ENCODE data around the gene ACSM4. TPM values are rescaled to one million over a fixed set of nuclear protein-coding genes. Genes with fewer than 3 reads are reported as not detected.

ACSM4 gene
- total RNA-seq, 1 experiment from 2014 or later = not detected

GRCh38 chr12:7265251-7265650 is 38.6 kb upstream of the ACSM4 start:
- H3K4me3 Mint-ChIP-seq = no peak overlapping the region
- no peaks in the 10 kb centered on the region; the same call in 1 of the 2 replicates for H3K27me3 Mint-ChIP-seq (ENCODE audit: low read depth)
- POLR2A ChIA-PET = no interaction called here
- TF ChIP-seq, protein P1, sequence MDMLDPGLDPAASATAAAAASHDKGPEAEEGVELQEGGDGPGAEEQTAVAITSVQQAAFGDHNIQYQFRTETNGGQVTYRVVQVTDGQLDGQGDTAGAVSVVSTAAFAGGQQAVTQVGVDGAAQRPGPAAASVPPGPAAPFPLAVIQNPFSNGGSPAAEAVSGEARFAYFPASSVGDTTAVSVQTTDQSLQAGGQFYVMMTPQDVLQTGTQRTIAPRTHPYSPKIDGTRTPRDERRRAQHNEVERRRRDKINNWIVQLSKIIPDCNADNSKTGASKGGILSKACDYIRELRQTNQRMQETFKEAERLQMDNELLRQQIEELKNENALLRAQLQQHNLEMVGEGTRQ (CRISPR knock-in tag; IDR thresholded peaks at IDR 0.05) = no peak
- TF ChIP-seq ZNF416 (CRISPR knock-in tag; IDR thresholded peaks at IDR 0.05) (no peak), PRDM15 (CRISPR knock-in tag; IDR thresholded peaks at IDR 0.05) (no peak), EMX1 (CRISPR knock-in tag; IDR thresholded peaks at IDR 0.05) (no peak), ZSCAN18 (CRISPR knock-in tag; IDR thresholded peaks at IDR 0.05) (no peak), RORB (CRISPR knock-in tag; IDR thresholded peaks at IDR 0.05) (no peak), RELA (CRISPR knock-in tag; IDR thresholded peaks at IDR 0.05; ENCODE audit: borderline replicate concordance) (no peak)
- TF ChIP-seq, protein P2, sequence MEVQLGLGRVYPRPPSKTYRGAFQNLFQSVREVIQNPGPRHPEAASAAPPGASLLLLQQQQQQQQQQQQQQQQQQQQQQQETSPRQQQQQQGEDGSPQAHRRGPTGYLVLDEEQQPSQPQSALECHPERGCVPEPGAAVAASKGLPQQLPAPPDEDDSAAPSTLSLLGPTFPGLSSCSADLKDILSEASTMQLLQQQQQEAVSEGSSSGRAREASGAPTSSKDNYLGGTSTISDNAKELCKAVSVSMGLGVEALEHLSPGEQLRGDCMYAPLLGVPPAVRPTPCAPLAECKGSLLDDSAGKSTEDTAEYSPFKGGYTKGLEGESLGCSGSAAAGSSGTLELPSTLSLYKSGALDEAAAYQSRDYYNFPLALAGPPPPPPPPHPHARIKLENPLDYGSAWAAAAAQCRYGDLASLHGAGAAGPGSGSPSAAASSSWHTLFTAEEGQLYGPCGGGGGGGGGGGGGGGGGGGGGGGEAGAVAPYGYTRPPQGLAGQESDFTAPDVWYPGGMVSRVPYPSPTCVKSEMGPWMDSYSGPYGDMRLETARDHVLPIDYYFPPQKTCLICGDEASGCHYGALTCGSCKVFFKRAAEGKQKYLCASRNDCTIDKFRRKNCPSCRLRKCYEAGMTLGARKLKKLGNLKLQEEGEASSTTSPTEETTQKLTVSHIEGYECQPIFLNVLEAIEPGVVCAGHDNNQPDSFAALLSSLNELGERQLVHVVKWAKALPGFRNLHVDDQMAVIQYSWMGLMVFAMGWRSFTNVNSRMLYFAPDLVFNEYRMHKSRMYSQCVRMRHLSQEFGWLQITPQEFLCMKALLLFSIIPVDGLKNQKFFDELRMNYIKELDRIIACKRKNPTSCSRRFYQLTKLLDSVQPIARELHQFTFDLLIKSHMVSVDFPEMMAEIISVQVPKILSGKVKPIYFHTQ (CRISPR knock-in tag; IDR thresholded peaks at IDR 0.05) = no peak
- TF ChIP-seq, protein P3, sequence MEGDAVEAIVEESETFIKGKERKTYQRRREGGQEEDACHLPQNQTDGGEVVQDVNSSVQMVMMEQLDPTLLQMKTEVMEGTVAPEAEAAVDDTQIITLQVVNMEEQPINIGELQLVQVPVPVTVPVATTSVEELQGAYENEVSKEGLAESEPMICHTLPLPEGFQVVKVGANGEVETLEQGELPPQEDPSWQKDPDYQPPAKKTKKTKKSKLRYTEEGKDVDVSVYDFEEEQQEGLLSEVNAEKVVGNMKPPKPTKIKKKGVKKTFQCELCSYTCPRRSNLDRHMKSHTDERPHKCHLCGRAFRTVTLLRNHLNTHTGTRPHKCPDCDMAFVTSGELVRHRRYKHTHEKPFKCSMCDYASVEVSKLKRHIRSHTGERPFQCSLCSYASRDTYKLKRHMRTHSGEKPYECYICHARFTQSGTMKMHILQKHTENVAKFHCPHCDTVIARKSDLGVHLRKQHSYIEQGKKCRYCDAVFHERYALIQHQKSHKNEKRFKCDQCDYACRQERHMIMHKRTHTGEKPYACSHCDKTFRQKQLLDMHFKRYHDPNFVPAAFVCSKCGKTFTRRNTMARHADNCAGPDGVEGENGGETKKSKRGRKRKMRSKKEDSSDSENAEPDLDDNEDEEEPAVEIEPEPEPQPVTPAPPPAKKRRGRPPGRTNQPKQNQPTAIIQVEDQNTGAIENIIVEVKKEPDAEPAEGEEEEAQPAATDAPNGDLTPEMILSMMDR (IDR thresholded peaks at IDR 0.05) = no peak
- H3K36me3 Mint-ChIP-seq = no peaks in the 10 kb centered on the region
- H3K9me3 Mint-ChIP-seq = no peaks in the 10 kb centered on the region
- ATAC-seq = no peak
- H3K4me1 Mint-ChIP-seq = no peaks in the 10 kb centered on the region
- H3K27ac Mint-ChIP-seq = no peak overlapping the region
- no peak for DNase-seq (ENCODE audit: low spot score)
- CTCF ChIA-PET = no interaction called here

DNA sequence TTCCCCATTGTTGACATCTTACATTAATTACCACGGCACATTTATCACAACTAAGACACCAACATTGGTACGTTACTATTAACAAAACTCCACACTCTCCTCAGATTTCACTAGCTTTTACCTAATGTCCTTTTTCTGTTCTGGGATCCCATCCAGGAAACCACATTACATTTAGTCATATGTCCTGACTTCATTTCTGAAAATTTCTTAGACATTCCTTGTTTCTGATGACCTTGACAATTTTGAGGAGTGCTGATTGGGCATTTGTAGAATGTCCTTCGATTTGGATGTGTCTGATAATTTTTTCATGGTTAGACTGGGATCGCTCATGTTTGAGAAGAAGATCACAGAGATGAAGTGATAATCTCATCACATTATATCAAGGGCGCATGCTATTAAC is 34.6 kb upstream of the ACSM4 start:
- H3K9me3 Mint-ChIP-seq = no peaks in the 10 kb centered on the region
- ATAC-seq (no peak), DNase-seq (ENCODE audit: low spot score) (no peak)
- H3K4me1 Mint-ChIP-seq = no peaks in the 10 kb centered on the region
- no peaks in the 10 kb centered on the region for H3K36me3 Mint-ChIP-seq
- H3K27me3 Mint-ChIP-seq (ENCODE audit: low read depth) = no peaks in the 10 kb centered on the region; the same call in 1 of the 2 replicates
- H3K4me3 Mint-ChIP-seq = no peak overlapping the region
- H3K27ac Mint-ChIP-seq = no peak overlapping the region
- POLR2A ChIA-PET = no interaction called here
- CTCF ChIA-PET = no interaction called here
- TF ChIP-seq, protein P3 (IDR thresholded peaks at IDR 0.05) = no peak
- TF ChIP-seq, protein P1 (CRISPR knock-in tag; IDR thresholded peaks at IDR 0.05) = no peak
- TF ChIP-seq ZNF219 (CRISPR knock-in tag; IDR thresholded peaks at IDR 0.05; ENCODE audit: borderline replicate concordance) (no peak), USF1 (CRISPR knock-in tag; IDR thresholded peaks at IDR 0.05) (no peak), CDX4 (CRISPR knock-in tag; IDR thresholded peaks at IDR 0.05; ENCODE audit: borderline replicate concordance) (no peak)
- TF ChIP-seq, protein P4, sequence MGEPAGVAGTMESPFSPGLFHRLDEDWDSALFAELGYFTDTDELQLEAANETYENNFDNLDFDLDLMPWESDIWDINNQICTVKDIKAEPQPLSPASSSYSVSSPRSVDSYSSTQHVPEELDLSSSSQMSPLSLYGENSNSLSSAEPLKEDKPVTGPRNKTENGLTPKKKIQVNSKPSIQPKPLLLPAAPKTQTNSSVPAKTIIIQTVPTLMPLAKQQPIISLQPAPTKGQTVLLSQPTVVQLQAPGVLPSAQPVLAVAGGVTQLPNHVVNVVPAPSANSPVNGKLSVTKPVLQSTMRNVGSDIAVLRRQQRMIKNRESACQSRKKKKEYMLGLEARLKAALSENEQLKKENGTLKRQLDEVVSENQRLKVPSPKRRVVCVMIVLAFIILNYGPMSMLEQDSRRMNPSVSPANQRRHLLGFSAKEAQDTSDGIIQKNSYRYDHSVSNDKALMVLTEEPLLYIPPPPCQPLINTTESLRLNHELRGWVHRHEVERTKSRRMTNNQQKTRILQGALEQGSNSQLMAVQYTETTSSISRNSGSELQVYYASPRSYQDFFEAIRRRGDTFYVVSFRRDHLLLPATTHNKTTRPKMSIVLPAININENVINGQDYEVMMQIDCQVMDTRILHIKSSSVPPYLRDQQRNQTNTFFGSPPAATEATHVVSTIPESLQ (CRISPR knock-in tag; IDR thresholded peaks at IDR 0.05) = no peak

Data from WTC11 (cell line).